OCI-LY1 (cell line): ENCODE measurements around the gene CTNNA2.

Source experiments
- H2AFZ ChIP-seq: fragments of 200-600 bp; sonication (generic), shearing (Covaris generic); 2 replicates; pipeline ENCODE4 v1.6.0; 2014; ENCODE audit warnings: antibody characterized with exemption, mild to moderate bottlenecking, low read length
- H3F3A ChIP-seq: fragments of 200-600 bp; sonication (generic), shearing (Covaris generic); 2 replicates; pipeline ENCODE4 v1.6.0; 2014; ENCODE audit warnings: mild to moderate bottlenecking, antibody characterized with exemption, low read length, moderate library complexity; ENCODE audit not compliant: insufficient read depth
- H3K27ac ChIP-seq: fragments of 200-600 bp; sonication (generic); 2 replicates; pipeline ENCODE4 v1.5.1; 2014; ENCODE audit warnings: low read length, mixed run types, mild to moderate bottlenecking, low read depth; ENCODE audit not compliant: poor library complexity, severe bottlenecking
- H3K27me3 ChIP-seq: fragments of 200-600 bp; sonication (generic); 2 replicates; pipeline ENCODE4 v1.6.0; 2014; ENCODE audit warnings: antibody characterized with exemption, mild to moderate bottlenecking, low read length, moderate library complexity; ENCODE audit not compliant: insufficient read depth
- H3K36me3 ChIP-seq: fragments of 200-600 bp; sonication (generic); 2 replicates; pipeline ENCODE4 v1.6.1; 2014; ENCODE audit warnings: mild to moderate bottlenecking, antibody characterized with exemption, low read length, moderate library complexity, mixed read lengths; ENCODE audit not compliant: insufficient read depth
- H3K4me1 ChIP-seq: fragments of 200-600 bp; sonication (generic); 2 replicates; pipeline ENCODE4 v1.5.1; 2014; ENCODE audit warnings: mild to moderate bottlenecking, low read length, moderate library complexity; ENCODE audit not compliant: insufficient read depth, severe bottlenecking
- H3K4me2 ChIP-seq: fragments of 200-600 bp; sonication (generic), shearing (Covaris generic); 2 replicates; pipeline ENCODE4 v1.6.1; 2014; ENCODE audit warnings: low read length
- H3K4me3 ChIP-seq: fragments of 200-600 bp; sonication (generic); 2 replicates; pipeline ENCODE4 v1.5.1; 2014; ENCODE audit warnings: low read length, low read depth, mild to moderate bottlenecking, mixed read lengths; ENCODE audit not compliant: poor library complexity, severe bottlenecking
- H3K79me2 ChIP-seq: fragments of 200-600 bp; shearing (Covaris generic); 2 replicates; pipeline ENCODE4 v1.6.1; 2016; ENCODE audit warnings: mixed run types, low read length, mixed read lengths; ENCODE audit not compliant: insufficient read depth
- H3K9ac ChIP-seq: fragments of 200-600 bp; sonication (generic), shearing (Covaris generic); 2 replicates; pipeline ENCODE4 v1.6.1; 2014; ENCODE audit warnings: mild to moderate bottlenecking, low read length, mixed read lengths
- H3K9me2 ChIP-seq: fragments of 200-600 bp; sonication (generic), shearing (Covaris generic); 2 replicates; pipeline ENCODE4 v1.6.1; 2014; ENCODE audit warnings: low read depth, mild to moderate bottlenecking, low read length, mixed read lengths
- H3K9me3 ChIP-seq: fragments of 200-600 bp; shearing (Covaris generic); 2 replicates; pipeline ENCODE4 v1.6.1; 2014; ENCODE audit warnings: low read length, mixed read lengths
- H4K20me1 ChIP-seq: fragments of 200-600 bp; sonication (generic), shearing (Covaris generic); 2 replicates; pipeline ENCODE4 v1.6.0; 2016; ENCODE audit warnings: mild to moderate bottlenecking, low read length; ENCODE audit not compliant: insufficient read depth
- EZH2 ChIP-seq: fragments of 200-600 bp; sonication (generic), shearing (Covaris generic); IDR thresholded peaks from 2 replicates; pipeline ENCODE4 v1.8.0; 2017; ENCODE audit warnings: borderline replicate concordance, mixed run types, mild to moderate bottlenecking, antibody characterized with exemption, low read length, moderate library complexity, mixed read lengths
- TF ChIP-seq, protein P1 (sequence below): fragments of 200-600 bp; sonication (generic), shearing (Covaris generic); IDR thresholded peaks from 2 replicates; pipeline ENCODE4 v1.5.1; 2017; ENCODE audit warnings: mild to moderate bottlenecking, antibody characterized with exemption, low read length, moderate library complexity, mixed read lengths

Gene CTNNA2

DNA sequence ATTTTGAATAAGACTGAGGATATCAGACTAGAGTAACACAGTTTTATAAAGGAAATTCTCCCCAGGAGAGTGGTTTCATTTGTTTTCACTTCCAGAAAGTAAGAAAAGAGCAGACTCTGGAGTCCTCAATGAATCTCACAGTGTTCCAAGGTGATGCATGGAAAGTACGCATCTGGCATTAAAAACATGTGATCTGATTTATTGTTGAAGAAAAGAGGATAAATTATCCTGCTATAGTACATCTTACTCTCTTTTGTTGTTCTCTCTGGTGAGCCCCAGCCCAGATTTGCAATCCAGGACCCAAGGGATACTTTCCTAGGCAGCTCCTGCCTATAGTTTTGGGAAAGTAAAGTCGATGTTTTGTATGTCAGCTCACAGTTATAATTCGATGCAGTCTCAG, 285.9 kb downstream of the CTNNA2 start:
- Histone ChIP-seq H3K9ac (no peak overlapping the region), H3K4me2 (no peak overlapping the region), H3K79me2 (no peaks in the 10 kb centered on the region), H4K20me1 (no peaks in the 10 kb centered on the region), H3K27me3 (no peaks in the 10 kb centered on the region), H3K9me3 (no peaks in the 10 kb centered on the region), H3K9me2 (no peaks in the 10 kb centered on the region), H3K4me1 (no peaks in the 10 kb centered on the region), H3F3A (no peaks in the 10 kb centered on the region), H3K36me3 (no peaks in the 10 kb centered on the region), H2AFZ (no peak overlapping the region), H3K4me3 (no peak overlapping the region), H3K27ac (no peak overlapping the region)
- TF ChIP-seq EZH2 = no peak
- TF ChIP-seq, protein P1, sequence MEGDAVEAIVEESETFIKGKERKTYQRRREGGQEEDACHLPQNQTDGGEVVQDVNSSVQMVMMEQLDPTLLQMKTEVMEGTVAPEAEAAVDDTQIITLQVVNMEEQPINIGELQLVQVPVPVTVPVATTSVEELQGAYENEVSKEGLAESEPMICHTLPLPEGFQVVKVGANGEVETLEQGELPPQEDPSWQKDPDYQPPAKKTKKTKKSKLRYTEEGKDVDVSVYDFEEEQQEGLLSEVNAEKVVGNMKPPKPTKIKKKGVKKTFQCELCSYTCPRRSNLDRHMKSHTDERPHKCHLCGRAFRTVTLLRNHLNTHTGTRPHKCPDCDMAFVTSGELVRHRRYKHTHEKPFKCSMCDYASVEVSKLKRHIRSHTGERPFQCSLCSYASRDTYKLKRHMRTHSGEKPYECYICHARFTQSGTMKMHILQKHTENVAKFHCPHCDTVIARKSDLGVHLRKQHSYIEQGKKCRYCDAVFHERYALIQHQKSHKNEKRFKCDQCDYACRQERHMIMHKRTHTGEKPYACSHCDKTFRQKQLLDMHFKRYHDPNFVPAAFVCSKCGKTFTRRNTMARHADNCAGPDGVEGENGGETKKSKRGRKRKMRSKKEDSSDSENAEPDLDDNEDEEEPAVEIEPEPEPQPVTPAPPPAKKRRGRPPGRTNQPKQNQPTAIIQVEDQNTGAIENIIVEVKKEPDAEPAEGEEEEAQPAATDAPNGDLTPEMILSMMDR = no peak

GRCh38 chr2:79799729-79800128, 286.9 kb downstream of the CTNNA2 start:
- no peaks in the 10 kb centered on the region for H4K20me1 ChIP-seq
- no peak overlapping the region for H3K4me2 ChIP-seq
- H3K9ac ChIP-seq = no peak overlapping the region
- H3K36me3 ChIP-seq = no peaks in the 10 kb centered on the region
- H3K4me1 ChIP-seq = no peaks in the 10 kb centered on the region
- H3K9me3 ChIP-seq = no peaks in the 10 kb centered on the region
- no peak for TF ChIP-seq EZH2
- TF ChIP-seq, protein P1 = no peak
- no peak overlapping the region for H3K27ac ChIP-seq
- H3K9me2 ChIP-seq = no peaks in the 10 kb centered on the region
- H2AFZ ChIP-seq = no peak overlapping the region
- no peaks in the 10 kb centered on the region for H3K27me3 ChIP-seq
- no peaks in the 10 kb centered on the region for H3F3A ChIP-seq
- no peak overlapping the region for H3K4me3 ChIP-seq
- H3K79me2 ChIP-seq = no peaks in the 10 kb centered on the region

DNA sequence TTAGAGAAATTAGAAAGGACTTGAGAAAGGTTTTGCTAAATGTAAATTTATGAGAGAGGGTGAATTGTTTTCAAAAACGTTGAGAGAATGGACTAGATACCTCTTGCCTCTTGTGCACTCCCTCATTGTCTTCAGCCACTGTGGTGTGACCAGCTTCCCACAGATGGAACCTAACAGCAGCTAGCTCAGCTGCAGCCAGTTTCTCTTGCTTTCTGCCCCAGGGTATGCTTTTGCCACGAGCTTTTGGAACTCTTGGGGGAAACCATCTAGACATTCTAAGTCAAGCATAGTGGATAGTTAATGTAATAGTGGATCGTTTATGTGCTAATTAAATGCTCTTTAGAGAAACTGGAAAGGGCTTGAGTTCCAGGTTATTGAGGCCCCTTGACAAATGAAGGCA, 288.2 kb downstream of the CTNNA2 start:
- H3K9ac ChIP-seq = no peak overlapping the region
- H3K79me2 ChIP-seq = no peaks in the 10 kb centered on the region
- no peaks in the 10 kb centered on the region for H3F3A ChIP-seq
- no peak overlapping the region for H3K4me3 ChIP-seq
- H3K9me2 ChIP-seq = no peaks in the 10 kb centered on the region
- H3K4me1 ChIP-seq = no peaks in the 10 kb centered on the region
- no peaks in the 10 kb centered on the region for H3K9me3 ChIP-seq
- no peak overlapping the region for H3K4me2 ChIP-seq
- no peaks in the 10 kb centered on the region for H3K27me3 ChIP-seq
- H3K27ac ChIP-seq = no peak overlapping the region
- no peaks in the 10 kb centered on the region for H3K36me3 ChIP-seq
- H2AFZ ChIP-seq = no peak overlapping the region
- no peak for TF ChIP-seq EZH2
- TF ChIP-seq, protein P1 = no peak
- no peaks in the 10 kb centered on the region for H4K20me1 ChIP-seq
